Measurements from ENCODE around the gene USP34.

DNA sequence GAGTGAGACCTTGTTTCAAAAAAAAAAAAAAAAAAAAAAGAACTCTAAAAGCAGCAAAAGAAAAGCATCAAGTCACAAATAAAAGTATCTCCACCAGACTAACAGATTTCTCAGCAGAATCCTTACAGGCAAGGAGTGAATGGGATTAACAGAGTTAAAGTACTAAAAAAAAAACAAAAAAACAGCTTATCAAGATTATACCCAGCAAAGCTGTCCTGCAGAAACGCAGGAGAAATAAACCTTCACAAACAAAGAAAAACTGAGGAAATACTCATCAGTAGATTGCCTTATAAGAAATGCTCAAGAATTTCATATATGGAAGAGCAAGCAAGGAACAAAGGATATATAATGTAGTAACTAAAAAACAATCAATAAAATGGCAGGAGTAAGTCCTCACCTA is 35.6 kb downstream of the USP34 start:
- TF ChIP-seq UBTF (IDR thresholded peaks at IDR 0.05; ENCODE audit: borderline replicate concordance in 1 of 2, low read depth in 2 of 2, low read length in 2 of 2) (no peak), NFXL1 (CRISPR knock-in tag; IDR thresholded peaks at IDR 0.05) (no peak), CHD1 (IDR thresholded peaks at IDR 0.05; ENCODE audit: low read length) (no peak), ELF1 (tag; IDR thresholded peaks at IDR 0.05) (no peak), ATF1 (CRISPR knock-in tag; IDR thresholded peaks at IDR 0.05) (no peak), ATF1 (tag; IDR thresholded peaks at IDR 0.05) (no peak)
- TF ChIP-seq, protein P1, sequence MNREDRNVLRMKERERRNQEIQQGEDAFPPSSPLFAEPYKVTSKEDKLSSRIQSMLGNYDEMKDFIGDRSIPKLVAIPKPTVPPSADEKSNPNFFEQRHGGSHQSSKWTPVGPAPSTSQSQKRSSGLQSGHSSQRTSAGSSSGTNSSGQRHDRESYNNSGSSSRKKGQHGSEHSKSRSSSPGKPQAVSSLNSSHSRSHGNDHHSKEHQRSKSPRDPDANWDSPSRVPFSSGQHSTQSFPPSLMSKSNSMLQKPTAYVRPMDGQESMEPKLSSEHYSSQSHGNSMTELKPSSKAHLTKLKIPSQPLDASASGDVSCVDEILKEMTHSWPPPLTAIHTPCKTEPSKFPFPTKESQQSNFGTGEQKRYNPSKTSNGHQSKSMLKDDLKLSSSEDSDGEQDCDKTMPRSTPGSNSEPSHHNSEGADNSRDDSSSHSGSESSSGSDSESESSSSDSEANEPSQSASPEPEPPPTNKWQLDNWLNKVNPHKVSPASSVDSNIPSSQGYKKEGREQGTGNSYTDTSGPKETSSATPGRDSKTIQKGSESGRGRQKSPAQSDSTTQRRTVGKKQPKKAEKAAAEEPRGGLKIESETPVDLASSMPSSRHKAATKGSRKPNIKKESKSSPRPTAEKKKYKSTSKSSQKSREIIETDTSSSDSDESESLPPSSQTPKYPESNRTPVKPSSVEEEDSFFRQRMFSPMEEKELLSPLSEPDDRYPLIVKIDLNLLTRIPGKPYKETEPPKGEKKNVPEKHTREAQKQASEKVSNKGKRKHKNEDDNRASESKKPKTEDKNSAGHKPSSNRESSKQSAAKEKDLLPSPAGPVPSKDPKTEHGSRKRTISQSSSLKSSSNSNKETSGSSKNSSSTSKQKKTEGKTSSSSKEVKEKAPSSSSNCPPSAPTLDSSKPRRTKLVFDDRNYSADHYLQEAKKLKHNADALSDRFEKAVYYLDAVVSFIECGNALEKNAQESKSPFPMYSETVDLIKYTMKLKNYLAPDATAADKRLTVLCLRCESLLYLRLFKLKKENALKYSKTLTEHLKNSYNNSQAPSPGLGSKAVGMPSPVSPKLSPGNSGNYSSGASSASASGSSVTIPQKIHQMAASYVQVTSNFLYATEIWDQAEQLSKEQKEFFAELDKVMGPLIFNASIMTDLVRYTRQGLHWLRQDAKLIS (CRISPR knock-in tag; IDR thresholded peaks at IDR 0.05), result no peak
- TF ChIP-seq, protein P2, sequence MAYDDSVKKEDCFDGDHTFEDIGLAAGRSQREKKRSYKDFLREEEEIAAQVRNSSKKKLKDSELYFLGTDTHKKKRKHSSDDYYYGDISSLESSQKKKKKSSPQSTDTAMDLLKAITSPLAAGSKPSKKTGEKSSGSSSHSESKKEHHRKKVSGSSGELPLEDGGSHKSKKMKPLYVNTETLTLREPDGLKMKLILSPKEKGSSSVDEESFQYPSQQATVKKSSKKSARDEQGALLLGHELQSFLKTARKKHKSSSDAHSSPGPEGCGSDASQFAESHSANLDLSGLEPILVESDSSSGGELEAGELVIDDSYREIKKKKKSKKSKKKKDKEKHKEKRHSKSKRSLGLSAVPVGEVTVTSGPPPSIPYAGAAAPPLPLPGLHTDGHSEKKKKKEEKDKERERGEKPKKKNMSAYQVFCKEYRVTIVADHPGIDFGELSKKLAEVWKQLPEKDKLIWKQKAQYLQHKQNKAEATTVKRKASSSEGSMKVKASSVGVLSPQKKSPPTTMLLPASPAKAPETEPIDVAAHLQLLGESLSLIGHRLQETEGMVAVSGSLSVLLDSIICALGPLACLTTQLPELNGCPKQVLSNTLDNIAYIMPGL (CRISPR knock-in tag; IDR thresholded peaks at IDR 0.05), result no peak
- TF ChIP-seq, protein P3, sequence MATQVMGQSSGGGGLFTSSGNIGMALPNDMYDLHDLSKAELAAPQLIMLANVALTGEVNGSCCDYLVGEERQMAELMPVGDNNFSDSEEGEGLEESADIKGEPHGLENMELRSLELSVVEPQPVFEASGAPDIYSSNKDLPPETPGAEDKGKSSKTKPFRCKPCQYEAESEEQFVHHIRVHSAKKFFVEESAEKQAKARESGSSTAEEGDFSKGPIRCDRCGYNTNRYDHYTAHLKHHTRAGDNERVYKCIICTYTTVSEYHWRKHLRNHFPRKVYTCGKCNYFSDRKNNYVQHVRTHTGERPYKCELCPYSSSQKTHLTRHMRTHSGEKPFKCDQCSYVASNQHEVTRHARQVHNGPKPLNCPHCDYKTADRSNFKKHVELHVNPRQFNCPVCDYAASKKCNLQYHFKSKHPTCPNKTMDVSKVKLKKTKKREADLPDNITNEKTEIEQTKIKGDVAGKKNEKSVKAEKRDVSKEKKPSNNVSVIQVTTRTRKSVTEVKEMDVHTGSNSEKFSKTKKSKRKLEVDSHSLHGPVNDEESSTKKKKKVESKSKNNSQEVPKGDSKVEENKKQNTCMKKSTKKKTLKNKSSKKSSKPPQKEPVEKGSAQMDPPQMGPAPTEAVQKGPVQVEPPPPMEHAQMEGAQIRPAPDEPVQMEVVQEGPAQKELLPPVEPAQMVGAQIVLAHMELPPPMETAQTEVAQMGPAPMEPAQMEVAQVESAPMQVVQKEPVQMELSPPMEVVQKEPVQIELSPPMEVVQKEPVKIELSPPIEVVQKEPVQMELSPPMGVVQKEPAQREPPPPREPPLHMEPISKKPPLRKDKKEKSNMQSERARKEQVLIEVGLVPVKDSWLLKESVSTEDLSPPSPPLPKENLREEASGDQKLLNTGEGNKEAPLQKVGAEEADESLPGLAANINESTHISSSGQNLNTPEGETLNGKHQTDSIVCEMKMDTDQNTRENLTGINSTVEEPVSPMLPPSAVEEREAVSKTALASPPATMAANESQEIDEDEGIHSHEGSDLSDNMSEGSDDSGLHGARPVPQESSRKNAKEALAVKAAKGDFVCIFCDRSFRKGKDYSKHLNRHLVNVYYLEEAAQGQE (IDR thresholded peaks at IDR 0.05; ENCODE audit: borderline replicate concordance), result no peak
- TF ChIP-seq, protein P3 (CRISPR knock-in tag; IDR thresholded peaks at IDR 0.05; ENCODE audit: low read depth), result no peak

Data from K562 (cell line).